Renal cortical epithelial cell (primary cell): ENCODE measurements around the gene PPIE. TPM values are rescaled to one million over a fixed set of nuclear protein-coding genes. Genes with fewer than 3 reads are reported as not detected.
A peak's percentile ranks its signal among the peaks of the same experiment; 100 is the strongest.

ENCODE experiments used
- DNase-seq: peaks from one replicate; pipeline ENCODE4 v3.0.0-alpha.2; 2011; ENCODE audit warnings: low read depth
- total RNA-seq: library from RNA; depleted of rRNA; stranded (reverse); fragments of >200 nt; gene quantifications from 2 replicates; pipeline ENCODE4 v1.2.3, GENCODE V29; 2014

The PPIE gene
- total RNA-seq, 1 donor from 2014 or later: 39.9 TPM

- peak; percentile 67 for DNase-seq
These were observed 18.3 kb upstream of the PPIE start for GRCh38 chr1:39720094-39720999.

GRCh38 chr1:39721664-39722063 is 17.0 kb upstream of the PPIE start:
- DNase-seq: no peak

GRCh38 chr1:39722495-39722894 is 16.2 kb upstream of the PPIE start:
- no peak for DNase-seq

GRCh38 chr1:39726600-39726999 is 12.1 kb upstream of the PPIE start:
- no peak for DNase-seq

GRCh38 chr1:39727221-39727931 is 11.3 kb upstream of the PPIE start:
- no peak for DNase-seq

- DNase-seq: no peak
These were observed 10.8 kb upstream of the PPIE start for GRCh38 chr1:39727932-39728317.

GRCh38 chr1:39729030-39729429 is 9.7 kb upstream of the PPIE start:
- DNase-seq: no peak

GRCh38 chr1:39729842-39730241 is 8.8 kb upstream of the PPIE start:
- DNase-seq: no peak

- no peak for DNase-seq
These were observed 6.0 kb upstream of the PPIE start for GRCh38 chr1:39732730-39733129.

GRCh38 chr1:39733161-39733560 is 5.5 kb upstream of the PPIE start:
- no peak for DNase-seq

- peak; percentile 57 for DNase-seq
These were observed 3.0 kb upstream of the PPIE start for GRCh38 chr1:39735731-39736130.

- peak; percentile 6 for DNase-seq
These were observed 1.0 kb upstream of the PPIE start for GRCh38 chr1:39737546-39738169.

- no peak for DNase-seq
These were observed 6.5 kb downstream of the PPIE start for GRCh38 chr1:39745016-39745670.

GRCh38 chr1:39751595-39751994 is 12.9 kb downstream of the PPIE start:
- DNase-seq: no peak

GRCh38 chr1:39752703-39753102 is 14.0 kb downstream of the PPIE start:
- no peak for DNase-seq

- DNase-seq: no peak
These were observed 14.7 kb downstream of the PPIE start for GRCh38 chr1:39753132-39754025.

GRCh38 chr1:39754026-39754570 is 15.4 kb downstream of the PPIE start:
- DNase-seq: no peak

GRCh38 chr1:39754906-39755504 is 16.3 kb downstream of the PPIE start:
- DNase-seq: no peak

GRCh38 chr1:39755965-39756659 is 17.4 kb downstream of the PPIE start:
- DNase-seq: no peak

GRCh38 chr1:39757501-39757900 is 18.8 kb downstream of the PPIE start:
- DNase-seq: no peak
